ENCODE data around the gene SAP30. TPM values are rescaled to one million over a fixed set of nuclear protein-coding genes. Genes with fewer than 3 reads are reported as not detected.

Gene SAP30
- total and polyA plus RNA-seq, 9 of the 15 experiments (the other 6 are each of a cell fraction or from before 2014, with no cell fraction given) = 5.9 to 51.1 (median 32.6) TPM

- TF ChIP-seq, protein P1, sequence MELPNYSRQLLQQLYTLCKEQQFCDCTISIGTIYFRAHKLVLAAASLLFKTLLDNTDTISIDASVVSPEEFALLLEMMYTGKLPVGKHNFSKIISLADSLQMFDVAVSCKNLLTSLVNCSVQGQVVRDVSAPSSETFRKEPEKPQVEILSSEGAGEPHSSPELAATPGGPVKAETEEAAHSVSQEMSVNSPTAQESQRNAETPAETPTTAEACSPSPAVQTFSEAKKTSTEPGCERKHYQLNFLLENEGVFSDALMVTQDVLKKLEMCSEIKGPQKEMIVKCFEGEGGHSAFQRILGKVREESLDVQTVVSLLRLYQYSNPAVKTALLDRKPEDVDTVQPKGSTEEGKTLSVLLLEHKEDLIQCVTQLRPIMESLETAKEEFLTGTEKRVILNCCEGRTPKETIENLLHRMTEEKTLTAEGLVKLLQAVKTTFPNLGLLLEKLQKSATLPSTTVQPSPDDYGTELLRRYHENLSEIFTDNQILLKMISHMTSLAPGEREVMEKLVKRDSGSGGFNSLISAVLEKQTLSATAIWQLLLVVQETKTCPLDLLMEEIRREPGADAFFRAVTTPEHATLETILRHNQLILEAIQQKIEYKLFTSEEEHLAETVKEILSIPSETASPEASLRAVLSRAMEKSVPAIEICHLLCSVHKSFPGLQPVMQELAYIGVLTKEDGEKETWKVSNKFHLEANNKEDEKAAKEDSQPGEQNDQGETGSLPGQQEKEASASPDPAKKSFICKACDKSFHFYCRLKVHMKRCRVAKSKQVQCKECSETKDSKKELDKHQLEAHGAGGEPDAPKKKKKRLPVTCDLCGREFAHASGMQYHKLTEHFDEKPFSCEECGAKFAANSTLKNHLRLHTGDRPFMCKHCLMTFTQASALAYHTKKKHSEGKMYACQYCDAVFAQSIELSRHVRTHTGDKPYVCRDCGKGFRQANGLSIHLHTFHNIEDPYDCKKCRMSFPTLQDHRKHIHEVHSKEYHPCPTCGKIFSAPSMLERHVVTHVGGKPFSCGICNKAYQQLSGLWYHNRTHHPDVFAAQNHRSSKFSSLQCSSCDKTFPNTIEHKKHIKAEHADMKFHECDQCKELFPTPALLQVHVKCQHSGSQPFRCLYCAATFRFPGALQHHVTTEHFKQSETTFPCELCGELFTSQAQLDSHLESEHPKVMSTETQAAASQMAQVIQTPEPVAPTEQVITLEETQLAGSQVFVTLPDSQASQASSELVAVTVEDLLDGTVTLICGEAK (IDR thresholded peaks at IDR 0.05) = 0 out of 2 replicates have a peak, but pooled peaks have one; percentile 16
- TF ChIP-seq, protein P1 (CRISPR knock-in tag; IDR thresholded peaks at IDR 0.05) = no peak
- no peak for TF ChIP-seq XRCC5 (IDR thresholded peaks at IDR 0.05; ENCODE audit: low read depth, low read length)
- no peak for TF ChIP-seq MIER1 (IDR thresholded peaks at IDR 0.05; ENCODE audit: low read depth)
- no peak for TF ChIP-seq DIDO1 (tag; IDR thresholded peaks at IDR 0.05; ENCODE audit: low read depth)
- TF ChIP-seq, protein P2, sequence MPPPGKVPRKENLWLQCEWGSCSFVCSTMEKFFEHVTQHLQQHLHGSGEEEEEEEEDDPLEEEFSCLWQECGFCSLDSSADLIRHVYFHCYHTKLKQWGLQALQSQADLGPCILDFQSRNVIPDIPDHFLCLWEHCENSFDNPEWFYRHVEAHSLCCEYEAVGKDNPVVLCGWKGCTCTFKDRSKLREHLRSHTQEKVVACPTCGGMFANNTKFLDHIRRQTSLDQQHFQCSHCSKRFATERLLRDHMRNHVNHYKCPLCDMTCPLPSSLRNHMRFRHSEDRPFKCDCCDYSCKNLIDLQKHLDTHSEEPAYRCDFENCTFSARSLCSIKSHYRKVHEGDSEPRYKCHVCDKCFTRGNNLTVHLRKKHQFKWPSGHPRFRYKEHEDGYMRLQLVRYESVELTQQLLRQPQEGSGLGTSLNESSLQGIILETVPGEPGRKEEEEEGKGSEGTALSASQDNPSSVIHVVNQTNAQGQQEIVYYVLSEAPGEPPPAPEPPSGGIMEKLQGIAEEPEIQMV (tag; conservative IDR thresholded peaks at IDR 0.05; ENCODE audit: low read depth) = no peak
- no peak for TF ChIP-seq ARNT (IDR thresholded peaks at IDR 0.05)
- 0 out of 2 replicates have a peak, but pooled peaks have one; percentile 27 for TF ChIP-seq ETV1 (tag; conservative IDR thresholded peaks at IDR 0.05; ENCODE audit: low read depth)
- TF ChIP-seq ZFP91 (CRISPR knock-in tag; IDR thresholded peaks at IDR 0.05) = no peak
- TF ChIP-seq, protein P3, sequence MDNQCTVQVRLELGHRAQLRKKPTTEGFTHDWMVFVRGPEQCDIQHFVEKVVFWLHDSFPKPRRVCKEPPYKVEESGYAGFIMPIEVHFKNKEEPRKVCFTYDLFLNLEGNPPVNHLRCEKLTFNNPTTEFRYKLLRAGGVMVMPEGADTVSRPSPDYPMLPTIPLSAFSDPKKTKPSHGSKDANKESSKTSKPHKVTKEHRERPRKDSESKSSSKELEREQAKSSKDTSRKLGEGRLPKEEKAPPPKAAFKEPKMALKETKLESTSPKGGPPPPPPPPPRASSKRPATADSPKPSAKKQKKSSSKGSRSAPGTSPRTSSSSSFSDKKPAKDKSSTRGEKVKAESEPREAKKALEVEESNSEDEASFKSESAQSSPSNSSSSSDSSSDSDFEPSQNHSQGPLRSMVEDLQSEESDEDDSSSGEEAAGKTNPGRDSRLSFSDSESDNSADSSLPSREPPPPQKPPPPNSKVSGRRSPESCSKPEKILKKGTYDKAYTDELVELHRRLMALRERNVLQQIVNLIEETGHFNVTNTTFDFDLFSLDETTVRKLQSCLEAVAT (IDR thresholded peaks at IDR 0.05) = peak in 1 of 2 experiments; percentile 51; a peak in 1 of 4 replicates
- no peak for TF ChIP-seq TEAD2 (tag; IDR thresholded peaks at IDR 0.05)
- peak; percentile 56 for TF ChIP-seq SUPT5H (IDR thresholded peaks at IDR 0.05)
- TF ChIP-seq MEIS2 (IDR thresholded peaks at IDR 0.05; ENCODE audit: partially characterized antibody) = no peak
- TF ChIP-seq ARHGAP35 (IDR thresholded peaks at IDR 0.05; ENCODE audit: partially characterized antibody) = no peak
These were observed 38.7 kb upstream of the SAP30 start (continued) for GRCh38 chr4:173332021-173332487.
